HG03575 (cell line): ENCODE results near the gene ZNF532.
"Not testable (repeated sequence)": the region's sequence is repeated elsewhere in the genome, so short reads cannot be mapped to it uniquely, and the experiment has no call there.

Source experiments
- ATAC-seq: cut with Tn5 transposase; IDR thresholded peaks from one replicate; pipeline ENCODE4 v1.9.1; 2021; ENCODE audit not compliant: unreplicated experiment, insufficient number of reproducible peaks, low FRiP score; ENCODE audit errors: extremely low read depth

ZNF532 gene

DNA sequence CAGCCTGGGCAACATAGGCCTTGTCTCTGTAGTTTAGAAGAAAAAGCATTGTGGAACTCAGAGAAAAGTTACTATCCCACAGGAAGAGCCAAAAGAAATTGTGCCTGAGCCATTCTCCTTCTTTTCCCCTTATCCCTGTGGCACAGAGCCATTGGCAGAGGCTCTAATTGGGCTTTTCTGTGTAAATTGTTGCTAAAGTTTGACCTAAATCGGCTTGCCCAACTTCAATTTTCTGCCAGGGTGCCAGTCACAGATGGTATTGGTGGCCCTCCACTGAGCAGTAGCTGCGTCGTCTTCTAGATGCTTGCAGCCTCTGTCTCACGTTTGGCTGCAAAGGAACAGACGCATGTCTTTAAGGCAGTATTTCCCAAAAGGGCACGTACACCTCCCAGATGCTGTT, 30.3 kb downstream of the ZNF532 start:
- no peak for ATAC-seq

- ATAC-seq = no peak
Measured at GRCh38 chr18:58895385-58895784, 30.7 kb downstream of the ZNF532 start.

- peak; percentile 86 for ATAC-seq
Measured at GRCh38 chr18:58896268-58896667, 31.6 kb downstream of the ZNF532 start.

DNA sequence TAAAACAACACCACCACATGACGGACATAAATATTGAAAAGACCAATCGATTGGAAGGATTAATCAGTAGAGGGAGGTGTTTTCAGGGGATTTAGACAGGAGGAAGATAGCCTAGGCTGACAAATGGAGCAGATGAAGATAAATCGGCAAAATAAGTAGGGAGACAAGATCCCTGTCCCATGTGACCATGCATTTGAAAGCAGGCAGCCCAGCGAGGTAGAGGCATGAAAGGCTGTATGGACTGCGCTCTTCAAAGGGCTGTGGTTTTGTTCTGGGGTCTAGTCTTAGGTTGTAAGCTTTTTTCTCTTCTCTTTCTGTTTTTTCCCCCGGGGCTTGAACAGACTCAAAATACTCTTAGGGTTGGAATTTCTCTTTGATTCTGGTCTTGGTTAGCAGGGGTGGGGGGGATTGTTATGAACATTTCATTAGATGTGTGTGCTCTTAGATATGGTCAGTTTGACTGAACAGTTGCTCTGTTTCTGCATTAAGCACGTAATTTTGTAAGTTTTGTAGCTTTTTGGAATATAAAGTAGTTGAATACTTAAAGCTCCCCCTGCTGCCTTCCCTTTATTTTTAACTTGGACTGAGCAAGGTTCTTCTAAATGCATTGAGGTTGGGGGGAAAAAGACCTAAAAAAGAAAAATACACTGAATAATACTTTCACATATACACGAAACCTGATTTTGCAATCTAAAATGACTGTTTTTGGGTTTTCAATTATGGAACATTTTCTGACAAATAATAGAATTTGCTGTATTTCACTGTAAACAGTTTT, 32.2 kb downstream of the ZNF532 start:
- ATAC-seq = no peak

GRCh38 chr18:58898010-58898799, 33.5 kb downstream of the ZNF532 start:
- no peak for ATAC-seq

GRCh38 chr18:58900015-58900649, 35.5 kb downstream of the ZNF532 start:
- ATAC-seq = no peak

DNA sequence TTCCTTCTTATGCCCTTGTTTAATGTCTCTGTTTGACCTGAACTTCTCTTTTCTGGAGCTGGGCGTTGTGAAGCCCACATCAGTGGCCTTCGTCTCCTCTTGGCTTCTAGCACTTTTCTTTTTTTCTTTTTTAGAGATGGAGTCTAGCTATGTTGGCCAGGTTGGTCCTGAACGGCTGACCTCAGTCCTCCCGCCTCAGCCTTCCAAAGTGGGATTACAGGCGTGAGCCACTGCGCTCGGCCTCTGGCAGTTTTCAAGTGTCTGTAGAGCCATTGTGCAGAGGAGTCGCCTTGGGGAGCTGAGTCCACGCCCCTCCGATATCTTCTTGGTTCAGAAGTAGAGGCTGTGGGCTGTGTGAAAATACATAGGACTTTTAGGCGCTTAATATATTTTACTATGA, 36.5 kb downstream of the ZNF532 start:
- no peak for ATAC-seq

DNA sequence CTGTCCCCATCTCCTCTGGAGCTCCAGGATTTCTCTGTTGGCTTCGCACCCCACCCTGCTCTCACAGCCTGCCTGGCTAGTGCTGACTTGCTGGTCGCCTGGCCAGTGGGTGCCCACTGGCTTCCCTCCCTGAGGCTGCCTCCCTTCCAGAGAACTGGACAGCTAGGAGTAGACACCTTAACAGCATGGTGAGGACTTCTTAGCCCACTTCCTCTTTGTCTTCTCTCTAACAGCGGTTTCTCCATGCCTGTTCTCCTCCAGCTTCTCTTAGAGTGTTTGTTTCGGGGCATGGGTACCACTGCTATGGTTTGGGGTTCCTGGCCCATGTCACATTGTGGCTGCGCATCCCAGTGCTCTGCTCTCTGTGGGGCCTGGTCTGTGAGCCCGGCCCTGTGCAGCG, 37.1 kb downstream of the ZNF532 start:
- ATAC-seq = no peak

DNA sequence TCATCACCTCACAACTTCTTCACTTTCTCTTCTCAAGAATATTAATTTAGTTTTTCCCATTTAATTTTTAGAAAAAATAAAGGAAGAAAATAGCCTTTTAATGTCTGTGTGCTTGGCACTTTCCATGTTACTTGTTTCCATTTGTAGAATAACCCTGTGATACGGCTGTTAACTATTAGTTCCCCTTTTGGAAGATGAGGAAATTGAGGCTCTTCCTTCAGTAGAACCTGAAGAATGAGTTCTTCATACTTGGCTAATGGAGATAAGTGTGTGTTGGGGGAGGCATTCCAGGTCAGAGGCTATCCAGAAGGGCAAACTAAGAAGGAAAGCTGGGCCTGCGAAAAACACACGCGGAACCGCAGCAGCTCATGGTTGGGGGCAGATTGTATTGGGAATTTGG, 38.3 kb downstream of the ZNF532 start:
- no peak for ATAC-seq

DNA sequence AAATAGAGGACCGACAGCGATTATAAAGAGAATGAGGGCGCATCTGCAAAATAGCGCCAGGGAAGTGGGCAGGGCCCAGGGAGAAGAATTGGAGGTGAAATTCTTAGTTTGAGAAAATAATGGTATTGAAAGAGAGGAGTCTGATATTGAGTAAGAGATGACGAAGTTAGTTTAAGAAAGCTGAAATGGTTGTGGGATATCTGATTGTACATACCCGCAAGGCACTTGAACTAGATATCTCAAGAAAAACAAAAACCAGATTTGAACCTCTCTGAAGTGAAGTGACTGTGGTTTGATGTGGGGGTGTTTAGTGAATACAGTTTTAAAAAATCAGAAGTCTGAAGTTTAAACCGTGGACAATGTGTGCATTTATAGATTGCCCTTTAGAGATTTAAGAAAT, 38.9 kb downstream of the ZNF532 start:
- ATAC-seq = no peak

GRCh38 chr18:58905777-58906428, 41.2 kb downstream of the ZNF532 start:
- no peak for ATAC-seq

DNA sequence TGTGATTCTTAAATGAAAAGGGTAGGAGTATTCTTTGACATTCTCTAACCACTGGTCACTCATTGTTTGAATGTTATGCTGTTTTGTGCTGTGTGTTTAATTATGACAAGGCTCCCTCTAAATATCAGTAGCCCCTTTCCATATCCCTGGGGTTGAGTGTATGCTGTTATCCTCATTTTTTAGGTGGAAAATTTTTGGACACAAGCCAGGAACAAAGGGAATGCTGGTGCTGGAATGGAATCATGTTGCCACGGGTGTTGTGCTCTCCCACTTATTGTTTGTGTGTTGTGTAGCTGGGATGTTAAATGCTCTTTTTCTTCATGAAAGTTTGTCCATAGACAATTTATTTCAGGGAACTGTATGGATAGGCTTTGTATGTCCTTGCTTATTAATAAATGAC, 43.3 kb downstream of the ZNF532 start:
- ATAC-seq = no peak

DNA sequence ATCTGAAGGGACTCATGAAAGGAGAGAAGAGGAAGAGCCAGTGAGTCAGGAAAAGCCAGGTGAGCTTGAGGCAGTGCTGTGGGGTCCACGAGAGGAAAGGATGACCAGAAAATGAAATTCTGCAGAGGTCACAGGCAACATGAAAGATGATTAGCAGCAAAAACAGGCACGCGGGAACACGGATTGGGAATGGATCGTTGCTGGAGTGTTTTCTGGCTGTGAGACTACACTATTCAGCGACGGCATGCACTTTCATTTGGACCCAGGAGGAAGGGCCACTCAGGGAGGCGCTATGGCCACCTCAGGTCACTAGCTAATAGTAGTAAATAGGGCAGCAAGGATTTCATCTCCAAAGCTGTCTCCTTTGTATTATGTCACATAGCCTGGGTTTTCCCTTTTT, 44.8 kb downstream of the ZNF532 start:
- ATAC-seq = no peak

- no peak for ATAC-seq
Measured at GRCh38 chr18:58911241-58911640, 46.6 kb downstream of the ZNF532 start.

DNA sequence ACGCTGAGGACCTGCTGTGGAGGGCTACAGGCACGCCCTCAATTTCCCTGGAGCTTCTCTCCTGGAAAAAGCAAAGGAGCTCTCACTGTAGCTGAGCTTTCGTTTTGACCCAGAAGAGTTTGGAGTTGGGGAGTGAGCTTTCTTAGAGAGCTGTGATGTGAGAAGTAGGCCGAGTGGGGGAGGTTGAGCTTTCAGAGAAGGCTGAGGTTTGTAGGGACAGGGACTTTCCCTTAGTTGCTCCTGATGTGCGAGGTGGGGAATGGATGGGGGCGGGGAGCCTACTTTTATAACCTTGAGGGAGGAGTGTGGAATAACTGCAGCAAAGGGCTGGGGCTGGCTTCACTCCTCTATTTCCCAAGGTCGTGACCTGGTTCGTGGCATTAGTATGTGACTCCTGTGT, 47.1 kb downstream of the ZNF532 start:
- no peak for ATAC-seq

DNA sequence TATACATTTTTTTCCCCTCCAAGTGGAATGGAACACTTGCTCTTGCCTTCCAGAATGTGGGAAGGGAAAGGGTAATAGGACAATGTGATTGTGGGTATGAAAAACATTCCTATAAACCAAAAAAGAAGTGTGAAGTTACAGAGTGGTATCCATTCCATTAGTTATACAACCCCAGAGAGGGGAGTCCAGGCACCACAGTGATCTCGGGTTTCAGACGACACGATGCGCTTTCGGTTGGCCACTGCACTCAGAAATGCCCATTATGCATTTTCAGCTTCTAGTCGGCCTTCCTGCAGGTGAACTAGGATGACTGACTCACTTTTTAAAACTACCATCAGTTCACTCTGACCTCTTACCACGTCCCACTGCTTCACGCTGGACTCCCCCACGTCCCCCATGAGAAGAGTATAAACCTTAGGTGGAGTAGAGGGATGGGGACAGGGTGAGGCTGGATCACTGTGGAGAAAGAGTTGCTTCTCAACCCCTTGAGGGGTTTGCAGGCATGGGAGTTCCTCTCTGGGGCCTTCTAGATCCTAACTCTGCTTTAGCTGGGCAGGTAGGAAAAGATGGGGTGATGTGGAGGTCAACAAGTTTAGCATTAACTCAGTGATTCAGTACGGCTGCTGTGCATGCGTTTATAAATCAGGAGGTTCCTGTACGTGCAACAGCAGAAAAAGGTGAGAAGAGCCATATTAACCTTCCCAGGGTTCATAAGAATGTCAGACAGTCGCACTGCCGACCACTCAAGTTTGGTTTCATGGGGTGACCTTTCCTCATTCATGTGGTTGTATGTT, 50.5 kb downstream of the ZNF532 start:
- ATAC-seq = no peak

DNA sequence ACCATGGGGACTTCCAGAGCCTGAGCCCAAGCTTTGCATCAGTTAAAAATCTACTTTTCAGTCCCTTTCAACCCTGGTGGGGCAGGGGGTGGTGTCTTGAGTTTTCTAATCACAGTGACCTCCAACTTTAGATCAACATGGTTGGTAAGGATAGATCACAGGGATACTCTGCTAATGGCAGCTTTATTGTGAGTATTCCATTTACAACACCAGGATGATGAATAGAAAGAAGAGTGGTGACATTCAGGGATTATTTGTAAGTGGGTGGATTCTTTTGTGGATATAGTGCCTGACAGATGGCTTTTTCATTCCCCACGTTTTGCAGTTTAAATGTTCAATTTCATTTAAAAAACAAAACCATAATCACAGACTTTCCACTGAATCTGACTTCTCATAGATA, 51.3 kb downstream of the ZNF532 start:
- ATAC-seq = no peak

GRCh38 chr18:58919934-58920333, 55.3 kb downstream of the ZNF532 start:
- not testable (repeated sequence) for ATAC-seq

- ATAC-seq = no peak
Measured at GRCh38 chr18:58922995-58923394, 58.3 kb downstream of the ZNF532 start.
